IMR-90 (cell line): ENCODE data around the gene PPFIA1. TPM values are rescaled to one million over a fixed set of nuclear protein-coding genes. Genes with fewer than 3 reads are reported as not detected.

Experiments used
- ATAC-seq: fragments of 200-7000 bp; cut with Tn5 transposase; 2 replicates; pipeline ENCODE4 v1.9.1; 2020; ENCODE audit warnings: low read depth, mild to moderate bottlenecking, moderate library complexity
- BruUV-seq: library from RNA; stranded (reverse); fragments of 400-500 nt; replicated peaks from 2 replicates; lab custom pipeline; 2021; lab: Mats Ljungman, UMichigan
- CTCF ChIA-PET: fragments of 300-600 bp; formaldehyde crosslinking; extraction: SDS; loops from one replicate; lab custom pipeline; 2021; ENCODE audit warnings: antibody characterized with exemption; lab: Yijun Ruan, JAX
- POLR2A ChIA-PET: fragments of 300-600 bp; sonication (Branson Sonifier 250); formaldehyde crosslinking; loops from one replicate; lab custom pipeline; 2022; ENCODE audit warnings: antibody characterized with exemption; ENCODE audit not compliant: unreplicated experiment; lab: Charles Lee
- DNase-seq: peaks from one replicate; pipeline ENCODE4 v3.0.0; 2013
- H2AFZ ChIP-seq: replicated peaks from 2 replicates; pipeline ENCODE3; 2013; ENCODE audit warnings: low read length, mild to moderate bottlenecking; ENCODE audit not compliant: poor library complexity
- H2AK5ac ChIP-seq: 2 replicates; pipeline ENCODE4 v1.6.1; 2013; ENCODE audit warnings: low read depth, low read length, inconsistent platforms
- H2AK9ac ChIP-seq: replicated peaks from 2 replicates; pipeline ENCODE3; 2013; ENCODE audit warnings: mild to moderate bottlenecking, low read depth, low read length, moderate library complexity; ENCODE audit not compliant: poor library complexity
- H2BK120ac ChIP-seq: 2 replicates; pipeline ENCODE4 v1.6.1; 2013; ENCODE audit warnings: low read depth, low read length, inconsistent platforms
- H2BK15ac ChIP-seq: 3 replicates; pipeline ENCODE4 v1.6.1; 2013; ENCODE audit warnings: low read depth, low read length, inconsistent platforms
- H2BK20ac ChIP-seq: 2 replicates; pipeline ENCODE4 v1.6.1; 2013; ENCODE audit warnings: low read depth, mild to moderate bottlenecking, inconsistent platforms, low read length, moderate library complexity
- H2BK5ac ChIP-seq: 2 replicates; pipeline ENCODE4 v1.6.1; 2013; ENCODE audit warnings: mild to moderate bottlenecking, low read depth, low read length, inconsistent platforms; ENCODE audit not compliant: poor library complexity, severe bottlenecking
- H3K14ac ChIP-seq: replicated peaks from 2 replicates; pipeline ENCODE4 v1.6.1; 2013; ENCODE audit warnings: low read depth, low read length, inconsistent platforms
- H3K18ac ChIP-seq: 2 replicates; pipeline ENCODE4 v1.6.1; 2013; ENCODE audit warnings: low read depth, low read length, control low read depth
- H3K23ac ChIP-seq: 2 replicates; pipeline ENCODE4 v1.6.1; 2013; ENCODE audit warnings: low read depth, low read length, inconsistent platforms
- H3K27ac ChIP-seq: 2 replicates; pipeline ENCODE4 v1.5.1; 2013; ENCODE audit warnings: mild to moderate bottlenecking, control low read depth, low read length; ENCODE audit not compliant: insufficient read depth
- H3K27me3 ChIP-seq: 2 replicates; pipeline ENCODE4 v1.6.1; 2013; ENCODE audit warnings: low read length; ENCODE audit not compliant: control insufficient read depth, insufficient read depth
- H3K36me3 ChIP-seq: 2 replicates; pipeline ENCODE4 v1.6.1; 2013; ENCODE audit warnings: low read length, mixed read lengths; ENCODE audit not compliant: control insufficient read depth, insufficient read depth
- H3K4ac ChIP-seq: 2 replicates; pipeline ENCODE4 v1.6.1; 2013; ENCODE audit warnings: low read depth, low read length, inconsistent platforms
- H3K4me1 ChIP-seq: 2 replicates; pipeline ENCODE4 v1.6.1; 2013; ENCODE audit warnings: low read length, mixed read lengths; ENCODE audit not compliant: control insufficient read depth, insufficient read depth
- H3K4me2 ChIP-seq: 2 replicates; pipeline ENCODE4 v1.6.1; 2013; ENCODE audit warnings: low read depth, mild to moderate bottlenecking, control low read depth, low read length, moderate library complexity
- H3K4me3 ChIP-seq: 2 replicates; pipeline ENCODE4 v1.5.1; 2013; ENCODE audit warnings: low read depth, mild to moderate bottlenecking, control low read depth, low read length, moderate library complexity; ENCODE audit not compliant: insufficient read depth
- H3K56ac ChIP-seq: 2 replicates; pipeline ENCODE4 v1.6.1; 2013; ENCODE audit warnings: low read length, inconsistent platforms; ENCODE audit not compliant: insufficient read depth; ENCODE audit errors: extremely low read depth
- H3K79me1 ChIP-seq, 2 experiments: 2 replicates each; pipeline ENCODE4 v1.6.1; 2013; ENCODE audit warnings: low read length in 2 of 2, inconsistent platforms in 1 of 2, low read depth in 1 of 2
- H3K9ac ChIP-seq: 2 replicates; pipeline ENCODE4 v1.6.1; 2013; ENCODE audit warnings: low read depth, low read length, control low read depth
- H3K9me1 ChIP-seq: 2 replicates; pipeline ENCODE4 v1.6.1; 2013; ENCODE audit warnings: low read length, inconsistent platforms; ENCODE audit not compliant: insufficient read depth
- H3K9me3 ChIP-seq: 2 replicates; pipeline ENCODE4 v1.6.1; 2013; ENCODE audit warnings: low read length; ENCODE audit not compliant: control insufficient read depth, insufficient read depth
- H4K20me1 ChIP-seq: 2 replicates; pipeline ENCODE4 v1.6.1; 2013; ENCODE audit warnings: low read length, inconsistent platforms; ENCODE audit not compliant: insufficient read depth
- H4K5ac ChIP-seq: 2 replicates; pipeline ENCODE4 v1.6.1; 2013; ENCODE audit warnings: mild to moderate bottlenecking, low read depth, low read length, control low read depth
- H4K8ac ChIP-seq, 2 experiments: 2 replicates each; pipeline ENCODE4 v1.6.1; 2013; ENCODE audit warnings: low read depth in 2 of 2, low read length in 2 of 2, control low read depth in 1 of 2, inconsistent platforms in 1 of 2
- H4K91ac ChIP-seq: 2 replicates; pipeline ENCODE4 v1.6.1; 2013; ENCODE audit warnings: low read depth, low read length, inconsistent platforms; ENCODE audit not compliant: insufficient read depth
- FOS ChIP-seq: fragments of 150-350 bp; IDR thresholded peaks from 2 replicates; pipeline ENCODE4 v1.6.1; 2016; ENCODE audit warnings: low read depth, low read length
- MAFK ChIP-seq: IDR thresholded peaks from 2 replicates; pipeline ENCODE4 v1.6.1; 2012; ENCODE audit warnings: low read depth, low read length, improper control_type of control experiment
- MAZ ChIP-seq: IDR thresholded peaks from 2 replicates; pipeline ENCODE4 v1.6.1; 2012; ENCODE audit warnings: low read depth, mild to moderate bottlenecking, low read length, improper control_type of control experiment, moderate library complexity, borderline replicate concordance
- POLR2A ChIP-seq: IDR thresholded peaks from 2 replicates; pipeline ENCODE4 v1.6.1; 2012; ENCODE audit warnings: mild to moderate bottlenecking, low read depth, low read length
- WGBS, 2 experiments: methylation state at CpG; one replicate each; pipeline versions ENCODE4 v1.1.5 to v1.1.7; 2013; ENCODE audit warnings: missing lambda C conversion rate in 2 of 2; ENCODE audit not compliant: insufficient read length in 1 of 2; ENCODE audit errors: extremely low coverage in 2 of 2; 5-methylcytosine and 5-hydroxymethylcytosine counted together
- dilution Hi-C: fragments of 300-500 bp; cut with HindIII; formaldehyde crosslinking; loops from one replicate; pipeline ENCODE4 v1.14.3; 2018; ENCODE audit warnings: low sequenced_read_pairs; ENCODE audit not compliant: unreplicated experiment
- in situ Hi-C: fragments of 300-500 bp; cut with MboI; formaldehyde crosslinking; loops from 3 replicates; pipeline ENCODE4 v1.14.3; 2019; ENCODE audit warnings: low sequenced_read_pairs, inconsistent platforms, mixed read lengths
- intact Hi-C: fragments of 100-400 bp; cut with micrococcal nuclease; formaldehyde crosslinking; loops from 2 replicates; pipeline ENCODE4 v1.10.0; 2022
- polyA plus RNA-seq, 3 experiments: library from polyadenylated mRNA; depleted of rRNA; stranded (reverse); fragments of >200 nt; gene quantifications; 2 replicates each; pipeline ENCODE4 v1.2.3, GENCODE V29; 2012; ENCODE audit warnings: low replicate concordance in 1 of 3
- total RNA-seq: library from RNA; depleted of rRNA; stranded (reverse); fragments of >200 nt; gene quantifications from 2 replicates; pipeline ENCODE4 v1.2.3, GENCODE V29; 2012

Gene PPFIA1
- total and polyA plus RNA-seq, 2 of the 4 experiments (the other 2 are of a cell fraction): 25.6 to 37.2 TPM

DNA sequence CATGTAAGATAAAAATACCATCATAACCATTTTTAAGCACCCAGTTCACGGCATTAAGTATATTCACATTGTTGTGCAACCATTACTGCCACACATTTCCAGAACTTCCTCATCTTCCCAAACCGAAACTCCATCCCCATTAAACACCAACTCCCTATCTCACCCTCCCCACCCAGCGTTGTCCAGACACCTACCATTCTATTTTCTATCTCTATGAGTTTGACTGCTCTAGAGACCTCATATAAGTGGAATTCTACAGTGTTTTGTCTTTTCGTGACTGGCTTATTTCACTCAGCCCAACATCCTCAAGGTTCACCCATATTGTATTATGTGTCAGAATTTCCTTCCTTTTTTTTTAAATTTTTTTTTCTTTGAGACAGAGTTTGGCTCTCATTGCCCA is 45.2 kb downstream of the PPFIA1 start:
- Histone ChIP-seq H4K20me1 (peaks cover 21% of the 10 kb centered on the region; the same call in 1 of the 2 replicates), H3K14ac (no peak overlapping the region), H2BK20ac (no peak overlapping the region), H2BK15ac (no peak overlapping the region), H2AK5ac (no peak overlapping the region), H4K91ac (no peak overlapping the region), H3K9ac (no peak overlapping the region), H3K4me3 (no peak overlapping the region), H4K8ac (no peak overlapping the region), H4K5ac (no peak overlapping the region), H3K23ac (no peak overlapping the region), H3K27me3 (no peaks in the 10 kb centered on the region), H2BK120ac (no peak overlapping the region), H3K18ac (no peak overlapping the region), H3K9me1 (peaks cover 13% of the 10 kb centered on the region), H3K4ac (no peak overlapping the region), H3K27ac (no peak overlapping the region), H2AFZ (no peak overlapping the region), H3K9me3 (no peaks in the 10 kb centered on the region), H2BK5ac (no peak overlapping the region), H3K4me2 (no peak overlapping the region), H2AK9ac (no peak overlapping the region), H3K4me1 (peaks cover 2% of the 10 kb centered on the region; the same call in 1 of the 2 replicates), H3K36me3 (peaks cover 12% of the 10 kb centered on the region), H3K56ac (no peak overlapping the region), H3K79me1 (peaks cover 48 to 86% of the 10 kb centered on the region in 2 experiments)
- in situ Hi-C loops: no loop called here
- intact Hi-C loops: no loop called here
- POLR2A ChIA-PET: no interaction called here
- ATAC-seq: no peak
- TF ChIP-seq MAFK (no peak), POLR2A (no peak), MAZ (no peak), FOS (no peak)
- dilution Hi-C loops: no loop called here
- BruUV-seq: no TSS peak
- no peak for DNase-seq
- CTCF ChIA-PET: no interaction called here
- WGBS, 2 experiments: 80% methylated on average over 2 of the region's 4 CpGs; no CpG with 5 or more reads in 1 of the 2 experiments
